Superior temporal gyrus (tissue), 1 donor: ENCODE measurements around the gene OTUD5.

ENCODE experiments used
- DNase-seq: peaks from one replicate; pipeline ENCODE4 v3.0.0-alpha.2; 2016; ENCODE audit errors: extremely low spot score

OTUD5 gene

DNA sequence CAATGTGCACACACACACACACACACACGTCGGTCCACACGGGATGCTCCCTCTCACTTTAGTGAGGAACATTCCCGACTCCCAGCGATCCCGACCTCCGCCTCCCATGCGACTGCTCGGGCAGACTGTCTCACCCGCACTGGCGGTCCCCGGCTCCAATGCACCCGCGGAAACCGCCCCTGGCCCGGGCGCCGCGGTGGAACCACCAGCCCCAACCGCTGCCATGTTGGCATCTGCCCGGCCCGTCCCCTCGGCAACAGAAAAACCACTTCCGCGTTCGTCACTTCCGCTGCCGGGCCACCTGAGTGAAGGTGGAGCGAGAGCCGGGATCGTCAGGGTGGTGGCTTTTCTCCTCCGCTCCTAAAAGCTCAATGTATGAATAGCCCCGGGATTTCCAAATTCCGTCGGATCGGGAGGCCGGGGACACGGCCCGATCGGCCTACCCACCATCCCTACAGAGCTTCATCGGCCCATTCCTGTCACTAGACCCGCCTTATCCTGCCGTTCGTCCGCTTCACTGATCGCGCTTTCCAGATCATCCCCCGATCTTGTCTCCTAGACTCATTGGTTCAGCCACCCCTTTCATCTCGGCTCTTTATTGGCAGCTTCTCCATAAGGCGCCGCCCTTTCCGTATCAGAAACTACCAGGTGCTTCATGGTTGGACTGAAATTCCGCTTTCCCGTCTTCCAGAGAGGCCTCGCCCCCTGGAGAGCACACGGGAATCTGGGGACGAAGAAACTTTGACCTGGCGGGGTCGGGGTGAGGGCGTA, 45.8 kb downstream of the OTUD5 start, which contains the start of gene SLC35A2:
TSS of gene SLC35A2 (minus strand) at position 235 of the 771 bp plus-strand sequence. CDS start at position 225, 10 bp downstream.
- peak; percentile 85 for DNase-seq

- DNase-seq = peak; percentile 8
Observed at GRCh38 chrX:48910926-48911411, 46.4 kb downstream of the OTUD5 start.

- DNase-seq = no peak
Observed at GRCh38 chrX:48909703-48910294, 47.6 kb downstream of the OTUD5 start.

DNA sequence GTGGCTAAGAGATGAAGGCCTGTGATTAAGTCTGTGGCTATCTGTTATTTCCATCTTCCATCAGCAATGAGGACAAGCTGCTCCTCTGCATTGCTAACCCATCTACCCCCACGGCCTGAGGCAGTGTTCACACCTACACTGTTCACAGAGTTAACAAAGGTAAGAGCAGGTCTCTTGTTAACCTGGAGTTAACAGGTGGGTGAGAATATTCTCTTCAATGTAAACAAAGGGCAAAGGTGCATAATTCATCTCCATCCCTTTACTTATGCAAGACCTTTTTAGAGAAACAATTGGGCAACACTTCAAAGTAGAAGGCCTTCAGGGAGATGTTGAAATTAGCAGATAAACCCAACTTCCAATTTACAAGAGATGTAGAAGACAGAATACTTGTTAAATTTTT, 48.8 kb downstream of the OTUD5 start:
- DNase-seq = no peak

DNA sequence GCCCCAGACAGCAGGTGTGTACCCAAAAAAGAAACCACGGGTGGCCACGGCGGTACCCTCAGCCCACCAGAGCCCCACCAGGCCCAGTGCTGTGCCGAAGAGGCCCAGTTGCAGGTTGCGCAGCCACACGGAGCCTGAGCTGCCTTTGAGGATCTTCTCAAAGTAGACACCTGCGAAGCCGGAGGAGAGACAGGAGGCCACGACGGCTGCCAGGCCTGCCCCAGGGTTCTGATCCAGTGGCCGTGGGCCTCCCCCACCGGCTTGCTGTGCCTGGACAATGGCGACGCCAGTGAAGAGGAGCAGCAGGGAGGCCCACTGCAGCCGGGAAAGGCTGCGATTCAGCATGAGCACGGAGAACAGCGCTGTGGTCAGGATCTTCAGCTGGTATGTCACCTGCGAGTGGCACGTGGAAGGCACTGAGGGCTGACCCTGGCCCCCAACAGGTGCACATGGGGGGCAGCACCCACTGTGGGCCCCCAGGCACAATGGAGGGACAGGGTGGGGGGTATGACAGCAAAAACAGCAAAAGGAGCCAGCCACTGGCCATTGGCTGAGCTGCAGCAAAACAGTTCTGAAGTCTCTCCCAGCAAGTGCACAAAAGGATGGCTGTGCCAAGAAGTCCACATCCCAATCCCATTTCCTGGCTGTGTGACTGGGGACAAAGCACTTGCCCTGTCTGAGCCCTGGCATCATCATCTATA, 52.2 kb downstream of the OTUD5 start:
- no peak for DNase-seq

GRCh38 chrX:48904626-48905025, 52.8 kb downstream of the OTUD5 start:
- DNase-seq = no peak

GRCh38 chrX:48904180-48904579, 53.2 kb downstream of the OTUD5 start:
- no peak for DNase-seq

- DNase-seq = no peak
Observed at GRCh38 chrX:48903290-48903689, 54.1 kb downstream of the OTUD5 start.

GRCh38 chrX:48902776-48903175, 54.6 kb downstream of the OTUD5 start:
- no peak for DNase-seq

GRCh38 chrX:48902135-48902534, 55.3 kb downstream of the OTUD5 start:
- no peak for DNase-seq

- no peak for DNase-seq
Observed at GRCh38 chrX:48901069-48901468, 56.3 kb downstream of the OTUD5 start.

DNA sequence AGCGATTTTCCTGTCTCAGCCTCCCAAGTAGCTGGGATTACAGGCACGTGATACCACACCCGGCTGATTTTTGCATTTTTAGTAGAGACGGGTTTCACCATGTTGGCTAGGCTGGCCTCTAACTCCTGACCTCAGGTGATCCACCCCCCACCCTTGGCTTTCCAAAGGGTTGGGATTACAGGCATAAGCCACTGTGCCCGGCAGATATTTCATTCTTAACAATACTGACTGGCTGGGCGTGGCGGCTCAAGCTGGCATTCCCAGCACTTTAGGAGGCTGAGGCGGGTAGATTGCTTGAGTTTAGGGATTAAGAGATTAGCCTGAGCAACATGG, 58.4 kb downstream of the OTUD5 start:
- DNase-seq = no peak

DNA sequence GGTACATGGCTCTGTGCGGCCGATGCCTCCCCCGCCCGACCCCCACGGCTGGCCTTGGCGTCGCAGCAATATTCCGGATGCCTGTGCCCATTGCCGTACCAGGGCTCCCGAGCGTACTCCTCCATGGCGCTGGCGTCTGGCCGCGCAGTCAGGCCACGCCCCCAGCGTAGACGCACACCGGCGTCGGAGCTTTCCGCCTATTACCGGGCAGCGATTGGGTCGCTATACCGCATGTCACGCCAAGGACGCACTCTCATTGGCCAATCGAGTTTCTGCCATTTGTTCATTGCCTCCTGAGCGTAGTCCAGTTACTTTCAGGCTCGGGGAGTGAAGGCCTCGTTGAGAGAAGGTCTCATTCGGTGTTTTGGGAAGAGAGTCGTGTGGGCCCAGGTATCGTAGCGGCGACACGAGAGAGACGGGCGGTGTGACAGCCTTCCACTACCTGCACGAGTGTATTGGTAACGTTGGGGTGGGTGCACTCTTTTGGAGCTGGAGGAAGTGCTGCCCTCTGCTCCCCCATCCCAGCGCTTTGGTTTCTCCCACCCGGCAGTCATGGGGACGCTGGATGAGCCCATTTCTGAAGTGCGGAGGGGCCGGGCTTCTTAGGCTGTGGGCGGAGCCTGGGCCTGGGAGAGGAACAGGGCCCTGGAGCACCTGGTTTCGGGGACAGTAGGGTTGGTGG, 59.6 kb downstream of the OTUD5 start, which contains the start of the genes PQBP1 and TIMM17B:
TSS of gene PQBP1 (plus strand) at position 306 of the 682 bp plus-strand sequence. CDS start 580 bp downstream, outside the sequence.
TSS of gene TIMM17B (minus strand) at position 144 of the 682 bp plus-strand sequence. CDS start at position 125, 19 bp downstream.
- DNase-seq = peak; percentile 96

GRCh38 chrX:48897157-48897624, 60.2 kb downstream of the OTUD5 start:
- peak; percentile 29 for DNase-seq

DNA sequence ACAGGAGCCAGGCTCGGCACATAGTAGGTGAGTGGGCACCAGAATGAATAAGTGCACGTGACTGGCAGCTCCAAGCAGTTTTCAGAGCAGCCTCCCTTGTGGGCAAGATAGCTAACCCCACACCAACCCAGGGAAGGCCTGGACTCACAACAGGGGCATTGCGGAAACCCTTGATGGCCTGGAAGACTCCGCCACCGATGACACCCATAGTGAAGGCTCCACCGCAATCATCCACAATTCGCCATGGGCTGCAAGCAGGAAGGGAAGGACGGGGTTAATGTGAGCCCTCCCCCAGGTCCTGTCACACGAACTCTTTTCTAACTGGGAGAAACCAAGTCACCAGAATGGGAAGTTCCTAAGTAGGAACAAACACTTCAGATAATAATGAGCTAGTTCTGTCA, 60.8 kb downstream of the OTUD5 start:
- no peak for DNase-seq

DNA sequence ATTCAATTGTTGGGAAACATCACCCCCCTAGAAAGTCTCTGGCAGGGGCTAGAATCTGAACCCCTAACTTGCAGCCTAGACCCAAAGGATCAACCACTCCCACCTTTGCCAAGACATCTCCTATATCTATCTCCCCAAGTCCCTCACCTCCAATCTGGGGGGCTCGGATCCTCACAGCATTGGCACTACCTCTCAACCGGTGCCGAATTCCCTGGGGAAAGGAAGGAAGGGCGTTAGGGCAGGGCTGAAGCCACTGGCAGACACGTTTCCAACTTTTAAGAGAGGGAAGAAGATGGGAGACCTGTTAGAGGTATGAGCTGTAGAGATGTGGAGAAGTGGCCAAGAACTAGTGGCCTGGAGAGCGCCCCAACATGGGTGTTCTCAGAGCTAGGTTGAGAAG, 62.5 kb downstream of the OTUD5 start:
- DNase-seq = no peak

DNA sequence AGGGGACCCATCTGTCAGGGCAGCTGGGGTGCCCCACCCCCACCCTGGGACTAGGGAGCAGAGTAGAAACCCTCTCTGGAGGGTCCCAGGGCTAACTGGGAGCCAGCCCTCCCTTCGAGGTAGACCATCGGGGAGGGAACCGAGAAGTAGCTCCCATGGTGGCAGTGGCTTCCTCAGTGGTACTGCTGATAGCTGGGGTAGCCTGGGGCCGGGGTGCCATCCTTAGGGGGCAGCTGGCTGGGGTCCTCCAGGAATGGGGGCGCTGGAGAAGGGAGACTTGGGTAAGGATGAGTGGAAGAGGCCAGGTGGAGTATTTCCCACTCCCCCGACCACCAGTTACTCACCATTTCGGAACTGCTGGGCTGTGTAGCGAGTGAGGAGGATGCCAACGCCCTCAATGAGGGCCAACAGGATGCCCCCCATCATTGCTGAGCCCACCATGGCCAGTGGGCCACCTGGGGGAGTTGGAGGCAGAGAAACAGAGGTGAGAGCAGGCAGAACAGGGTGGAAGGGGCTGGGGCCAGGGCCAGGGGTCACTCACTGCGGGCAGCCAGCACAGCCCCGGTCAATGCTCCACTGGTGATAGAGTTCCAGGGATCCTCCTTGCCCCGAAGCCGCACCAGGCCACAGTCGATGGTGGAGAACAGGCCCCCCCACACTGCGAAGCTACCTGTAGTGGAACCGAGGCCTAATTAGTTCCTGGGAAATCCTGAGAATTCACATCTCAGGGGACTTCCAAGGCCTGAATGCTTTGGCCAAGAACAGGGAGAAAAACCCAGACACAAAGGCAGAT, 63.7 kb downstream of the OTUD5 start:
- no peak for DNase-seq

DNA sequence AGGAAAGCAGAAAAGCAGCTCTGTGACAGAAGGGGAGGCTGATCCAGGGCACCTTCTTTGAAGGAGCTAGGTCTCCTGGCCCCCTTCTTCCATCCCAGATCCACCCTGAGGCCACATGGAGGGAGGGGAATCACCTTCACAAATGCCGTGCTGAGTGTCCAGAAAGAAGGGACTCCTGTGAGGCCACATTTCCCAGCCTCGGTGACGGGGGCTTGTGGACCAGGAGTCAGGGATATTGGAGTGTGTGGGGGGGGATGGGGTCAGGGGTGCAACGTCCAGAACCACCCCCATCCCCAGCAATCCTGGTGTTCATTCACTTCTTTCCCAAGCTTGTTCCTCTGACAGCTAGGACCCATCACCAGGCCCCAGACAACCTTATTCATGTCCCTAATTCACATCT, 64.5 kb downstream of the OTUD5 start:
- DNase-seq = no peak

DNA sequence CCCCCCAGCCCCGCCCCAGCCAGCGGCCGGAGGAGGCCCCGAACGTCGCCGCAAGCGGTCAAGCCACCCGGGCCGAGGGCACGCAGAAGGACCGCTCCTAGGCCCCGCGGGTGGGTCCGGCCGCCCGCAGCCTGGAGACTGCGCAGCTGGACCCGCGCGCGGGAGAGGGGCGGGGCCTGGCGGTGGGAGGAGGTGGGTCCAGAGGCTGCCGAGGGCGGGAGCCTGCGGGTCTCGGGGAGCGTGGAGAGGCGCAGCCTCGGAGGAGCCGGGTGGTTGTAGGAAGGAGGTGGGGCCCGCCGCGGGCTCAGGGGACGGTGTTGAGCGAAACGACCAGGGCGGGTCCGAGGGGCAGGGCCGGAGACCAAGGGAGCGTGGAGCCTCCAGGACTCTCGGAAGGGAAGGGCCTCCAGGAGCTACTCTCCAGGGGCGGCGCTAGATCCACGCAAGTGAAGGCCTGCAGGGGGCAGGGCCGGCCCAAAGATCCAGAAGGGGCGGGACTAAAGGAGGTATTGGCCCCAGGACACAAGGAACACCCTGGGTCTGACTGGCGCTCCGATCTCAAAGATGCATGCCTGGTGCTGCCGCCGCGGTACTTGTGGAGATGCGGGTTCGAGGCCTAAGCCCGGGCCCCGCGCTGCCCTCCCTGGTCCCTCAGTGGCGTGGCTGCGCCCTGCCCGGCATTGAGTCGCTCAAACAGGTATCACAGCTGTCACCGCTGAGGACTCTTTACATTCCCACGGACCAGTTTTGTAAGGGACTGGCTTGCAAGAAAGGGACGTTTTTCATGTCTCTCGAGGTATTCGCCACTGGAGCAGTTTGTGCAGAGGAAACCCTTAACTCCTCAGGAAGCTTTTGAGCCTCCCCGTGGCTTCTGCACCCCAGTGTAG, 65.8 kb downstream of the OTUD5 start:
- peak; percentile 72 for DNase-seq

DNA sequence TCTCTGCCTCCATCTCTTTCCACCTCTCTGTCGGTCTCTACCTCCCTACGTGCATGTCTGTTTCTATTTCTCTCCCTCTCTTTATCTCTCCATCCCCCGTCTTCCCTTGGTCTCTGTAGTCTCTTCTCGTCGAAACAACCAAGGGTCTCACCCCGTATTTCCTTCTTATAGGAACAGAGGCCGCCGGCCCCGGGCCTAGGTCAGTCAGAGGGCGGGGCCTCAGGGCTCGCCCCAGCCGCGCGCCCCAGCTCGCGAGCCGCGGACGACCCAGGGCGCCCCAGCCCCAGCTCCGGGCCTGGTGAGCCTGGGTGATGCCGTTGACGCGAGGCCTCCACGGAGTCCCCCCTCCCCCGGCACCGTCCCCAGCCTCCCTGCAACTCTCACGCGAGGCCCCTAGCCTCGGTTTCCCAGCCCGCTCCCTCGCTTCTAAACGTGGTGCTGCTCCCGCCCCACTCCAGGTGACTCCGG, 66.4 kb downstream of the OTUD5 start:
- DNase-seq = no peak
